HS-5 (cell line): Measurements from ENCODE around the gene GPC3.
"Not testable (repeated sequence)": the region's sequence is repeated elsewhere in the genome, so short reads cannot be mapped to it uniquely, and the experiment has no call there.

Source experiments
- DNase-seq: peaks from one replicate; pipeline ENCODE4 v3.0.0-alpha.2; 2012; ENCODE audit warnings: low read depth

The GPC3 gene

DNA sequence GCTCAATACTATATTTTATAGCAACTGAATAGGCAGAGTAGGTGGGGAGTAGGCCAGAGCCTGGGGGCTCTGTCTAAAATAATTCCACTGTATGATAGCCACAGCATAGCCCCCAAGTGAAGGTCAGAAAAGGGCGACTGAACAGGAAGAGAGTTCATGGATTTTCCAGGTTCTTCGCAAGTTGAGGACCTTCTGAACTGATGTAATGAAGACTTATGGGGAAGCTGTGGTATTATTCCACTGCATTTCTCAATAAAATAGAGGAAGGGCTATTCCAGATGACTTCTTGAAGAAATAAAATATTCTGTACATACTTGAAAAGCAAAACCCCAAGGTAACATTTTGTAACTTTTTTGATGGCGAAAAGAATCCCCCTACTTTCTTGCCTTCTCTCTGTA is 338.7 kb downstream of the GPC3 start:
- DNase-seq, result no peak

DNA sequence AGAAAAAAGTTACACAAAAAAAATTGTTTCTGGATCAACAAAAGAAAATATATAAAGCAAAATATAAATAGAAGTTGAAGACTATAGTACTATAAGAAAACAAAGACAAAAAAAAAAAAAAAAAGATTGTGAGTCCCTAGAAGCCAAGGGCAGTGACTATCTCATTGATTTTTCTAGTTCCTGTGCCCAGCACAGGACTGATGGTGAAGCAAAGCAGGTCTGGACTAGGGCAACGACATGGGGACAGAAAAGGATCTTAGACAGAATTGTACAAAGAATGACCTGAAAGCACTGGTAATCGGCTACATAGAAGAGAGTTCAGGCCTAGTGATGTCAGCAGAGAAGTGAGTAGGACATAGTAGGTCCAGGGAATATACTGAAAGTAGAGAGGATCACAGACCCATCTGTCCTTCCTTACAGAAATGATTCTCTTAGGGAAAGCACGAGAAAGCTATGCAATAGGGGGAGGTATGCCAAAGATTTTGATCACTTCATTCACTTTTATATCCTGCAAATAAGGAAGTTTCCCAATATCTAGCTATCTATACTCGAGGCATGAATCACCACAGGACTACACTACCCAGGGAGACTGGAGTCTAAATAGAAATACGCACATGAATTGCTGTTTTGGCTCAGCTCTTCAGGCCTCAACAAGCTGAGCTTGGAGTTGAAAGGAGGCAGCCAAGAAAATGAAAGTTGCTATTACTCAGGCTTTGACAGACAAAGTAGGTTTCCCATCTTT is 339.2 kb downstream of the GPC3 start:
- DNase-seq, result peak; percentile 16

DNA sequence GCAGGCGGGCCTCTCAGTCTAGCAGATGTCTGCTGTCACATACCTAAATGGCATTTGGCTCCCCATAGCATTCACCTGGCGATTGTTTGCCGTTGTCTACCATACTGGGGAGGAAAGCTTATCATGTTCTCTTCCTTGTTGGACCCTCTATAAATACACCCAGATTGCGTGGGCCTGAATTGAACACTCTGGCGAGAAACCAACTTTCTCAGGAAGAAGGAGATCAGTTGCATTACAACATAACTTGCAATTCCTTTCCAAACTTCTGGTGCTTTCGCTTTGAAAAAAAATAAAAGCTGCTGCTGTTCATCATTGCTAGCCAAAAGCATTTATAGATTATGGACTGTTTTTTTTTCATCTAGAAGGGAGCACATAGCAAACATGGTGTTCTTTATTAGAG is 340.1 kb downstream of the GPC3 start:
- DNase-seq, result no peak

DNA sequence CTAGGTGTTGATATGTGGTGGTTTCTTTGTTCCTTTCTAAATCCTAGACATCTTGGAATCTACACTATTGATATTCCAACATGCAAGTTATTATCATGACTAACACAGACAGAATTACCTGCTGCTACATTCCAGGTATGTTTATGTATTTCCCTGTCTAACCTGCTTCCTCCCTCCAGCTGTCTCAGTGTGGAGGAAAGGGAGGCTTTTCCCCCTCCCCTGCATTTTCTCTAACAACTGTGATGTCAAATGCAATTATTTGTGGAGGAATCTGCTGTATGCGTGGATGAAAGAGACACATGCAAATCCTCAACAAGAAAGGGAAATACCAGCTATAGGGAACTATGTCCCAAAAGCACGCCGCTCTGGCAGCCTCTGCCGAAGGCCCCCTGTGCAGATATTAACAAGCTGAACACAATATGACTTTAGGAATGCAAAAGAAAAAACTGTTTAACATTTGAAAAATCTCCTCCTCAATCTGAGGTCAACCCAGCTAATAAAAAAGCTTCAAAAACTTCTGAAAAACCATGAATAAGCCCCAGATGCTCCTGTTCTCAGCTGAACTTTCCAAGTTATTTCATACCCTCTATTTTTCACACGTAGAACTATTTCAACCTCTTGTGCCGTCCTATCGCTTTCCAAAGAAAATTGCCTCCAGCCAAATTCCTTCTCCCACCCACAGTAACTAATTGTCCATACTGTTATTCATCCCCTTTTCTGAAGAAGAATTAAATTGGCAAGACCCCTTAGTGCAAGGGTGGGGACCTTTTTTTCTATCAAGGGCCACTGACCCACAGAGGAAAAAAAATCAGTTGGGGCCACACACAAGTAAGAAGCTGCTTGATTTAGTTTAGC is 345.0 kb downstream of the GPC3 start:
- no peak for DNase-seq

DNA sequence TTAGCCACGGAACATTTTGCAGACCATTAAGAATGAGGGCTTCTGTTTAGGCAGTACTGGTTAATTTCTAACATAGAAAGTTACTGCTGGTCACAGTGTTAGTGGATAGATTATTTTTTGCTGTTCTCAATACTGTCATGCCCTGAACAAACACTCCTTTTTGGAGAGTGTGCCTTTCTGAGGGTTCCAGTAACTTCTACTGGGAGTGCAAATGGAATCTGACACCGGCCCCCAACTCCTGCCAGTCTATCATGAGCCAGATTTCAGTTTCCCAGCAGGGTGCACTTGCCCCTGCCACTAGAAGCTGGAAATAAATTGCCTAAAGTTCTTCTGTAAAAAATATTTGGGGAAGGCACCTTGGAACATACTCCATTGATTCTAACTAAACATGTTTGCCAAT is 345.7 kb downstream of the GPC3 start:
- no peak for DNase-seq

DNA sequence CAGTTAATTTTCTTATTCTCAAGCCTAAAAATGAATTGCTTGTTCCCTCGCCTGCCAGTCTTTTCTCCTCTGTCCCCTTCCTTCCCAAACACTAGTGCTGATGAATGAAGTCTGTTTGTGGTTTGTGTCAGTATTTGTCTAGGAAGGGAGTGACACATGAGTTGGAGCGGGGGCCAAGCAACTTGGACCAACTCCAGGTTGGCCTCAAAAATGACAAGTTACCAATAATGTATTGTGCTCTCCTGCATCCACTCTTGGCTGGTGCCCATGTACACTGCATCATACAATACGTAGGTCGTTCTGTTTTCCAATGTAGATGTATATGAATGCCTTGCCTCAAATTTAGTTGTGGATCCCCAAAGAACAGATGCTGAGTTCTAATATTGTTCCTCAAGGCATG is 347.1 kb downstream of the GPC3 start:
- DNase-seq, result no peak

DNA sequence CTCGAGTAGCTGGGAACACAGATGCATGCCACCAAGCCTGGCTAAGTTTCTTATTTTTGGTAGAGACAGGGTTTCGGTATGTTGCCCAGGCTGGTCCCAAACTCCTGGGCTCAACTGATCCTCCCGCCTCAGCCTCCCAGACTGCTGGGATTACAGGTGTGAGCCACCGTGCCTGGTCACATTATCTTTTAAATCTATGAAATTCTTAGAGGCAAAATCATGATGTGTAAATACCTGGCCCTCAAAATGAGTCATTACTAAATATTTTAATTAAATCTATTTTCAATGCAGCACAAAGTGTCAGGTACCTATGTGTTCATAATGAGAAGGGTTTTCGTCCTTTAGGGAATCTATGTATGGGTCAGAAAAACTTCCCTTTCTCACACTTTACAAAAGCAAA is 347.6 kb downstream of the GPC3 start:
- no peak for DNase-seq

DNA sequence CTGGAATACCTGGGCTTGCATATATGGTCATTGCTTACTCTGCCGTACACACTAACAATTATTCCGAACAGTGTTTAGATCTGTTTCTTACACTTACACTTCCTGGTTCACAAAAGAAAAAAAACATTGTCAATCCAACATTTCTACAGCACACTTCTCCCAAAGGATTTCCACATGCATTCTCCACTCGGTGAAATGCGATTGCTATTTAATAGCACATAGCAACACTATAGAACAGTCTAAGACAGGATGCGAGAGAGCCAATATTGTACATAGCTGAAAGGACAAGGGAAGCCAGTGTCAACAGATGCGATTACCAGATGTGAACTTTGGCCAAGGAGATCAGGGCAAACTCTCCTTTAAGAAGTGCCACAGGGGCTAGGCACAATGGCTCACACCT is 349.4 kb downstream of the GPC3 start:
- DNase-seq, result no peak

DNA sequence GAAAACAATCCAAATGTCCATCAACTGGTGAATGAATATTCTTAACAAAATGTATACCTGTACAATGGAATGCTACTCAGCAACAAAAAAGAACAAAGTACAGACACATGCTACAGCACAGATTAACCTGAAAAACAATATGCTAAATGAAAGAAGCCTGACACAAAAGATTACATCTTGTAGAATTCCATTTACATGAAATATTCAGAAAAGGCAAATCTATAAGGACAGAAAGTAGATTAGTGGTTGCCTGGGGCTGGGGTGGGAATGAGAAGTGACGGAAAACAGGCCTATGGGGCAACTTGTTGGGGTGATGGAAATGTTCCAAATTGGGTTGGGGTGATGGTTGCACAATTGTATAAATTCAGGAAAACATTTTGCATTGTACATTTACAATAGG is 351.0 kb downstream of the GPC3 start:
- DNase-seq, result no peak

DNA sequence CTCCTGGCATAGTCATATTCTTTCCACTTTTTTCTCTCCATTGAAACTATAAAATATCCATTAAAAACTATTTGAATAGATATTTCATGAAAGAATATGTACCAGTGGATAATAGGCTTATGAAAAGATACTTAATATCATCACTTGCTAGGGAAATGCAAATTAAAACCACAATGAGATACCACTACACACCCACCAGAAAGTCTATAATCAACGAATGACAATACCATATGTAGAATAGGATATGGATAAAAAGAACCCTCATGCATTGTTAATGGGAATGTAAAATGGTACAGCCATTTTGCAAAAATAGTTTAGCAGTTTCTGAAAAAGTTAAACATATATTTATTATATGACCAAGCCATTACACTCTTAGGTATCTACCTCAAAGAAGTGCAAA is 351.4 kb downstream of the GPC3 start:
- no peak for DNase-seq

DNA sequence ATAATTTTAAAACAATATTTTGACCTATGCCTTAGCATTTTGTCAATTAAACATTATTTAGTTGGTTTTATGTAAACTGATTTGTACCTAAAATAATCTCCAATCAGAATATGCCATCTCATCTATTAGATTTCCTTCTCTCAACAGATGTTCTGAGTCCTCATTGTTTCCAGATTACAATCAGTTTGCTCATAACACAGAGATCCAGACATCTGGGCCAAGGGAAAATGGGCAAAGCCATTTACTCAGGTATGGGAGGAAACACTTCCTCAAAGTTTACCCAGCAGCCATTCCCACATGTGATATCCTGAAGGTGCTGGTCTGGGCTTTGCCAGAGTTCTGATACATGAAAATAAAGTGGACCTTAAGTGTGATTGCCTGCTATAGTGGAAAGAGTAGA is 352.2 kb downstream of the GPC3 start:
- DNase-seq, result no peak

DNA sequence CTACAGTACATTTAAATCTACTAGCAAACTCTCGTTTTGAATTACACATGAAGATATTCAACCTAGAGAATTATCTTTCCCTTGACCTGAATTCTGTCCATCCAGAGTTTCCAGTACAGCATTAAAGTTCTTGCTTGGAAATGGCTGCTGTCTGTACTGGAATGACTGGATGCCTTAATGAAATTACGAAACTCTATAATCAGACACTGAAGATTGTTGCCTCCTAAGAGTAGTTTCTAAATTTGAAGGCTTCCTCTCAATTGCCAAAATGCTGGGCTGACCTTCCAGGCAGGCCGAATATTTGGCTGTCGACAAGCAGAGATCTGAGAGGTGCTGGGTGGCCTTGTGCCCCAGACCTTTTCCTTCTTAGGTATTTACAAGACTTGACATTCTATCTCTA is 355.0 kb downstream of the GPC3 start:
- DNase-seq, result no peak

DNA sequence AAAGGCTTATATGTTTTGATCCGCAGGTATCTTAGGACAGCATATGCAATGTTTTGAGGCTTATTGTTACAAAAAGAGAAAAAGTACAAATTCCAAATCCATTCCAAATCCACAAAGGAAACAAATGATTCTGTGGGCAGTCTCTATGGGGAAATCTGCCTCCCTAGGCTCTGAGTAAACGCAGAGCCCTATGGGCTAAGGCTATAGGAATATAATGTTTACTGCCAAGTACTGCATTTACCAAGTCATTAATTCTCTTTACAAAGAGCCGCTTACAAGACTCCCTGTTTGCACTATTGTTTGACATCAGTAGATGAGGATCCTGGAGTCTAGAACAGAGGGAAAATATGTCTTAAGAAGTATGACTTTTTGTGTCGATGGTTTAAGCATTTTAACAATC is 357.7 kb downstream of the GPC3 start:
- no peak for DNase-seq

DNA sequence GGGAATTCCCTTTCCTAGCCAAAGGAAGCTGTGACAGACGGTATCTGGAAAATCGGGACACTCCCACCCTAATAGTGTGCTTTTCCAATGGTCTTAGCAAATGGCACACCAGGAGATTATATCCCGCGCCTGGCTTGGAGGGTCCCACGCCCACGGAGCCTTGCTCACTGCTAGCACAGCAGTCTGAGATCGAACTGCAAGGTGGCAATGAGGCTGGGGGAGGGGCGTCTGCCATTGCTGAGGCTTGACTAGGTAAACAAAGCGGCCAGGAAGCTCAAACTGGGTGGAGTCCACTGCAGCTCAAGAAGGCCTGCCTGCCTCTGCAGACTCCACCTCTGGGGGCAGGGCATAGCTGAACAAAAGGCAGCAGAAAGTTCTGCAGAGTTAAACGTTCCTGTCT is 364.0 kb downstream of the GPC3 start:
- not testable (repeated sequence) for DNase-seq

DNA sequence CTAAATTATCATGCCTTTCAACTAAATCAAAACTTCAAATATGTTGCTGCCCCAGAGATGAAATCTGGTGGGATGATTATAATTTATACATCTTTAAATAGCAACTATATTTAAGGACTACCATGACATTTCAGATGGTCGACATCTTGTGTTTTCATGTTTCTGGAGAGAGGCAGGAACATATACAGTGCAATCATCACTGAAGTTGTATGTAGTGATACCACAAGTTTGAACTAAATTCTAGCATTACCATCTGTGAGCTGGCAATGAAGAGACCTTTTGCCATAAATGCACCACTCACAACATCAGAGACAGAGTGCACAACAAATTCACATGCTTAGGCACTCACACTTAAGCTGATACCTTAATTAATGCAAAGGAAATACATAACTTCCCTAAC is 373.7 kb downstream of the GPC3 start:
- no peak for DNase-seq

DNA sequence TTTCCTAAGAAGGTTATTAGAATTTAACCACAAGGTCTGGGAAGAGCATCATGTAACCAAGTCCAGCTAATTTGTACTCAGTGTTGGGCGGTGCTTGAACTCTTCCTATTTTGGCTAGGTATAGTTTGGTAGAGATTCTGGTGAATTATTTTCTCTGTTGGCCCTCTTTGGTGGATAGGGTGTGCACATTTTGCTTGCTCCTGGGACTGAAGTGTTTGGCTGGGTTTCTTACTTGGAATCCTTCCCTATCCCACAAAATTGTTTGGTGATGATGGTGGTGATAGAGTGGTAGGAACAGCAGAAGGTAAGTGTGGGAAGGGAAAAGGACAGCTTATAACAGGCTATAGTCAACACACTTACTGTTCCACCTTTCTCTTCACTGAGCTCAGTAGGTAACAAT is 375.3 kb downstream of the GPC3 start:
- no peak for DNase-seq

DNA sequence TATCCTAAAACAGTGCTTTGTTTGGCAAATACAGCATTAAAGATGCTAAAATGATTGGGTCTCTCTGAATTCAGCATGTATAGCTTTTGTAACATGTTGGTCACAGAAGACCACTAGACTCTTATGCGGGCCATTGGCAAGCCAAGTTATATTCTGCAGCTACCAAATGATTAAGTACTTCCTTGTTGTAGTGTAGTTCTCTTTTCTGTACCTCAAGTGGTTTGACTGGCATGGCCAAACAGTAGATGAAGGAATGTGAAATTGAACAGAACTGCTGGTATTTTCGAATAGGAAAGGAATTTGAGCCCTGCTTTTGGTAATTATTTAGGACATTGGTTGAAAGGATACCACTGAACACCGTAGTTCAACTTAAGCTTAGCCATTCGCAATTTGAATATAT is 376.2 kb downstream of the GPC3 start:
- no peak for DNase-seq

DNA sequence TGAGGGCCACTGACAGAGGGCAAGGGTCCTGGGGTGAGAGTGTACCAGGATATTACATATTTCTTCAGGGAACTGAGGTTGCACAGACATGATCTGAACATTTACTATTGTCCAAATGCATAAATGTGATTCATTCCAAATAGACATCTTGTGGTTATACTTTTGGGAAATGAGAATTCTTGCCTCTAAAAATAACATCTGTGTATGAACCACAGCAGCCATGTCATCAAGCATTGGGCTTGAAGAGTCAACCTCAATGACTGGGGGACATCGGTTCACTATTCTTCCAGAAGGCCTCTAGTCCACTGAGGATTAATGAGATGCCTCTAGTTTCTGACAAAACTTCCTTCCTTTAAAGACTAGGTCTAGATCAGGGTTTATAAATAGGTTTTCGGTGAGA is 377.0 kb downstream of the GPC3 start:
- peak; percentile 24 for DNase-seq

DNA sequence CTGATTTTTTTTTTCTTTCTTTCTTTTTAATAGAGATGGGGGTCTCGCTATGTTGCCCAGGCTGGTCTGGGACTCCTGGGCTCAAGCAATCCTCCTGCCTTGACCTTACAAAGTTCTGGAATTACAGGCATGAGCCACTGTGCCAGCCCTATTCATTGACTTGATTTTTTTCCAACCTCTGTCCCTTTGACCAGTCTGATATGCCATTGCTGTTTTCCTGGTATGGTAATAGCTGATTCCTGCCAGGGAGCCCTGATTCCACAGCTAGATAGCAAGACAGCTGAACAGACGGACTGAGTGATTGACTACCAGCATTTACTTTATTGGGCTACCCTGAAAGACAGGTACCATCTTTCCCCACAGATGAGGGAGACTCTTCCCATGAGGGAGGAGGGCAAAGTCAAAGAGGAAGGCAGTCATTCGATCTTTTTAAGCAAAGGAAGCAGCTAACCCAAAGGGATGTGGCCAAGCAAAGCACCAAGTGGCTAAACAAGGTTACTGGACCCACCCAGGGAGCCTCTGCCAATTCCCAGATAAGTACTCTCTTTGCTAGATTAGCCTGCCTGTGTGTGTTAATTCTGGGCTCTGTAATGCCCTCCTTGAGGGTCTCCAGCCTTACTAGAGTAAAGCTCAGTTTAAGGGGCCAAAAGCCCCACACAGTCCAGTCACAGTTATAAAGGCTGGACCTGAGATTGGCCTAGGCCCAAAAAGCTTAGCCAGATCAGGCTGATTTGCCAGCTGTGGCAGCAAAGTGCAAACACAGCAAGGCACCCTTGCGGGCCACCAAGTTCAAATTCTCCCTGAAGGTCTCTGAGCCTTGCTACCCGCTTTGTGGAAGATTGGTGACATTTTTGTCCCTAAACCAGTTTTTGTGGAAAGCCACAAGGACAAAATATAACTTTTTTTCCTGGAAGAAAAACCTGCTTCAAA is 377.7 kb downstream of the GPC3 start:
- DNase-seq, result no peak

DNA sequence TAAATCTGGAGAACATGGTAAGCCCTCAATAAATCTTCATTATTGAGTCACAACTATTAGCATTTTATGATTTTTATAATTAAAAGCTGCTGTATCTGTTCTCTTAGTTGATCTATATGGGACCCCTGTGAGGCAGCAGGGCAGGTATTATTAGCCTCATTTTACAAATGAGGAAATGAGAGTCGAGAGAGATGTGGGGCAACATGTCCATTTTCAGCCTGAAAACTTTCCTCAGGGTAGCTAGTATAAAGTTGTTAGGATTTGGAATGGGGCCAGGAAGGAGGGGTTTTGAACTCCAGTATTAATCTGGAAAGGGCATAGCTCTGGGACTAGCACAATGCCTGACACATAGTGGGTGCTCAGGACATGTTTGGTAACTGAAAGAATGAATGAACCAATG is 378.4 kb downstream of the GPC3 start:
- DNase-seq, result no peak

DNA sequence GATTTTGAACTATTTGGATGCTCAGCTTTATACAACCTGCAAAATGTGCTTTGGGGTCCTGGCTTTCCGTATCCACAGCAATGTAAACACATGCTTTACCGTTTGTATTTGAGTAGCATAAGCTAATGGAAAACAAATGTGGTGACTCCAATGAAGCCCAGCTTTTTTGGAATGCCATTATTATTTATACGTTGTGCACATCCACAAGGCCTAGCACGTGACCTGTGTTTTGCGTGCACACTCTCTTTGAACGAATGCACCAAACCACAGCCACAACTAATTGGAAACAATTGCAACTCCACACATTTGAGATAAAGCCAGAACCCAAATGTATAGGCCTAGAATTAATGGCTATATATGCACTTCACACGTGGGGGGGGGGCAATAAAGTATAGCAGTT is 380.6 kb downstream of the GPC3 start:
- DNase-seq, result no peak

DNA sequence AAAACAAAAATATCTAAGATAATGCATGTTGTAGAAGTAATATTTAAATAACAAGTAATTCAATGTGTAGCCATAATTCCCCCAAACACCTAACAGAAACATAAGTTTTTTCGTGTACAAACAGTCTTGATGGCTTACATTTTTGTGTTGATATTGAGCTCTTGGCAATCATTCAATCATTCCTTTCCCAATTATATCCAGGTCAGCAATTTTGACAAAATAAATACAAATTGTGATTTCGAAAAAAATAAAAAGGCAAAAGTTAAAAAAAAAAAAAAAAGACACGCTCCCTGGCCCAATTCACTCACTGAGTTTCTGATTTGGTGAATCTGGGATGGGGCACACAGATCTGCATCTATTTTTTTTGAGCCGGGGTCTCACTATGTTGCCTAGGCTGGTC is 382.5 kb downstream of the GPC3 start:
- DNase-seq, result no peak

DNA sequence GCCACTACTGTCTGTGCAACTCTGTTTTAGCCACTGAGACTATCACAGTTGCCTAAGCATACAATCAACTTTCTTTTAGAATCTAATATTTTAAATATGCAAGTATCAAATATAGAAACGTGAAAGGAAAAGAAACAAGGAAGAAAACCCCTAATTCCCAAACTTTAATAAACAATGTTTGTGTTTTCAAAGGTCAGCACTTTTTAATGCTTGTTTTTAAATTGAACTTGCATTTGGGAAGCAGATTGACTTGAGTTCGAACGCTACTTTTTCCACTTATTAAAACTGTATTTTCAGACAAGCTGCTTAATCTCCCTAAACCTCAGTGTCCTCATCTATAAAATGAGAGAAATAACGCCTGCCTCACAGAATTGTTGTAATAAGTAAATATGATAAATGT is 384.3 kb downstream of the GPC3 start:
- no peak for DNase-seq
